Ascending aorta (tissue), 2 donors: ENCODE results near the gene FARS2. TPM values are rescaled to one million over a fixed set of nuclear protein-coding genes. Genes with fewer than 3 reads are reported as not detected.
A peak's percentile ranks its signal among the peaks of the same experiment; 100 is the strongest.

ENCODE experiments used
- DNase-seq, 2 donors: peaks; one replicate each; pipeline ENCODE4 v3.0.0-alpha.2; 2019; ENCODE audit warnings: low spot score in 2 of 2
- H3K27ac ChIP-seq, 2 donors: fragments of 200-600 bp; sonication (generic); one replicate each; pipeline ENCODE4 v1.5.1; 2016 to 2017; ENCODE audit warnings: mild to moderate bottlenecking in 1 of 2
- H3K27me3 ChIP-seq: fragments of 200-600 bp; sonication (generic); one replicate; pipeline ENCODE4 v1.5.1; 2017
- H3K36me3 ChIP-seq, 2 donors: fragments of 200-600 bp; sonication (generic); one replicate each; pipeline ENCODE4 v1.5.1; 2016
- H3K4me1 ChIP-seq, 2 donors: fragments of 200-600 bp; sonication (generic); one replicate each; pipeline ENCODE4 v1.5.1; 2016 to 2017; ENCODE audit warnings: mild to moderate bottlenecking in 1 of 2
- H3K4me3 ChIP-seq, 2 donors: fragments of 200-600 bp; sonication (generic); one replicate each; pipeline ENCODE4 v1.5.1; 2016 to 2017; ENCODE audit warnings: mild to moderate bottlenecking in 1 of 2
- H3K9me3 ChIP-seq, 2 donors: fragments of 200-600 bp; sonication (generic); one replicate each; pipeline ENCODE4 v1.5.1; 2016
- CTCF ChIP-seq, 3 experiments: fragments of 200-600 bp in 2 of 3; fragments of 450-650 bp in 1 of 3; sonication (generic) in 2 of 3; IDR thresholded peaks; one replicate each; pipeline ENCODE4 v1.5.1; 2016 to 2019; ENCODE audit warnings: antibody characterized with exemption in 3 of 3, mild to moderate bottlenecking in 1 of 3, moderate library complexity in 1 of 3
- intact Hi-C: fragments of 100-400 bp; cut with DNase I; formaldehyde crosslinking; loops from one replicate; pipeline ENCODE4 v1.15.1; 2023
- total RNA-seq: library from RNA; depleted of rRNA; stranded (reverse); fragments of >200 nt; gene quantifications from one replicate; pipeline ENCODE4 v1.1.0, GENCODE V29; 2016

FARS2 gene
- total RNA-seq, 1 donor from 2014 or later, result 17.6 TPM

- Histone ChIP-seq H3K4me1 (peaks cover 6 to 17% of the 10 kb centered on the region in 2 donors), H3K36me3 (no peaks in the 10 kb centered on the region)
Measured at GRCh38 chr6:5217356-5217755, 44.0 kb upstream of the FARS2 start.

GRCh38 chr6:5219011-5219691 lies 42.2 kb upstream of the FARS2 start:
- Histone ChIP-seq H3K36me3 (peaks cover 0 to 3% of the 10 kb centered on the region in 2 donors), H3K27me3 (no peaks in the 10 kb centered on the region), H3K4me3 (no peak overlapping the region), H3K27ac (peak overlapping the region in 1 of 2 donors; percentile 11), H3K9me3 (no peaks in the 10 kb centered on the region), H3K4me1 (peaks cover 4 to 12% of the 10 kb centered on the region in 2 donors)
- intact Hi-C loops, result loop anchor here (10.0 kb wide), 1 partner anchor 214 kb away; the partner anchor contains the start of gene RPP40
- no peak for TF ChIP-seq CTCF (IDR thresholded peaks at IDR 0.05)
- no peak for DNase-seq

More at GRCh38 chr6:5217356-5217755, 44.0 kb upstream of the FARS2 start:
- H3K9me3 ChIP-seq, result no peaks in the 10 kb centered on the region
- H3K27me3 ChIP-seq, result no peaks in the 10 kb centered on the region
- intact Hi-C loops, result loop anchor here (10.0 kb wide), 1 partner anchor 213 kb away; the partner anchor contains the start of gene RPP40
- H3K27ac ChIP-seq, result no peak overlapping the region
- no peak for DNase-seq
- TF ChIP-seq CTCF (IDR thresholded peaks at IDR 0.05), result no peak
- no peak overlapping the region for H3K4me3 ChIP-seq

GRCh38 chr6:5220443-5220842 lies 40.9 kb upstream of the FARS2 start:
- no peak for TF ChIP-seq CTCF (IDR thresholded peaks at IDR 0.05)
- H3K9me3 ChIP-seq, result no peaks in the 10 kb centered on the region
- intact Hi-C loops, result no loop called here
- peaks cover 0 to 4% of the 10 kb centered on the region in 2 donors for H3K4me1 ChIP-seq
- no peaks in the 10 kb centered on the region for H3K27me3 ChIP-seq
- no peak for DNase-seq
- H3K4me3 ChIP-seq, result no peak overlapping the region
- H3K36me3 ChIP-seq, result peaks cover 0 to 3% of the 10 kb centered on the region in 2 donors
- no peak overlapping the region for H3K27ac ChIP-seq

- no peaks in the 10 kb centered on the region for H3K9me3 ChIP-seq
Measured at GRCh38 chr6:5223309-5223708, 38.0 kb upstream of the FARS2 start.

GRCh38 chr6:5229356-5229755 lies 32.0 kb upstream of the FARS2 start:
- TF ChIP-seq CTCF (IDR thresholded peaks at IDR 0.05), result no peak
- Histone ChIP-seq H3K4me1 (peaks cover 0 to 4% of the 10 kb centered on the region in 2 donors), H3K27ac (no peak overlapping the region), H3K9me3 (no peaks in the 10 kb centered on the region), H3K4me3 (no peak overlapping the region), H3K36me3 (no peaks in the 10 kb centered on the region), H3K27me3 (no peaks in the 10 kb centered on the region)
- DNase-seq, result no peak
- intact Hi-C loops, result no loop called here

More at GRCh38 chr6:5223309-5223708, 38.0 kb upstream of the FARS2 start:
- Histone ChIP-seq H3K27ac (no peak overlapping the region), H3K4me1 (peaks cover 0 to 4% of the 10 kb centered on the region in 2 donors), H3K4me3 (no peak overlapping the region), H3K27me3 (no peaks in the 10 kb centered on the region), H3K36me3 (peaks cover 0 to 3% of the 10 kb centered on the region in 2 donors)
- no peak for DNase-seq
- intact Hi-C loops, result no loop called here
- no peak for TF ChIP-seq CTCF (IDR thresholded peaks at IDR 0.05)
